Urinary bladder (tissue), 4 donors: Measurements from ENCODE around the gene NYAP2. TPM values are rescaled to one million over a fixed set of nuclear protein-coding genes. Genes with fewer than 3 reads are reported as not detected.

Experiments
- DNase-seq: peaks from one replicate; pipeline ENCODE4 v3.0.0-alpha.2; 2015; ENCODE audit errors: extremely low spot score
- H3K27ac ChIP-seq: one replicate; pipeline ENCODE4 v1.5.1; 2013; ENCODE audit warnings: low read depth, mild to moderate bottlenecking, moderate library complexity
- H3K36me3 ChIP-seq: one replicate; pipeline ENCODE4 v1.6.1; 2013; ENCODE audit warnings: mild to moderate bottlenecking, moderate library complexity; ENCODE audit not compliant: insufficient read depth
- H3K4me1 ChIP-seq: one replicate; pipeline ENCODE4 v1.6.1; 2013; ENCODE audit warnings: mild to moderate bottlenecking, moderate library complexity; ENCODE audit not compliant: insufficient read depth
- H3K4me3 ChIP-seq: one replicate; pipeline ENCODE4 v1.5.1; 2013; ENCODE audit warnings: low read depth, low read length
- WGBS: extraction: QIAGEN DNeasy Blood & Tissue Kit; methylation state at CpG from one replicate; pipeline ENCODE4 v1.1.7; 2013; 5-methylcytosine and 5-hydroxymethylcytosine counted together
- polyA plus RNA-seq: library from polyadenylated mRNA; stranded (reverse); fragments of 200-250 nt; gene quantifications from one replicate; pipeline ENCODE4 v1.2.3, GENCODE V29; 2013
- small RNA-seq: library from RNA; depleted of rRNA; stranded (forward); fragments of <200 nt; gene quantifications from one replicate; pipeline ENCODE3, GENCODE V24; 2014
- total RNA-seq: library from RNA; depleted of rRNA; stranded (reverse); fragments of >200 nt; gene quantifications from one replicate; pipeline ENCODE4 v1.2.3, GENCODE V29; 2014
- donor health status: healthy with polysubstance abuse.
- donor health status: healthy.

NYAP2 gene
- total and polyA plus RNA-seq, 2 donors, result 0.01 to 0.79 TPM

DNA sequence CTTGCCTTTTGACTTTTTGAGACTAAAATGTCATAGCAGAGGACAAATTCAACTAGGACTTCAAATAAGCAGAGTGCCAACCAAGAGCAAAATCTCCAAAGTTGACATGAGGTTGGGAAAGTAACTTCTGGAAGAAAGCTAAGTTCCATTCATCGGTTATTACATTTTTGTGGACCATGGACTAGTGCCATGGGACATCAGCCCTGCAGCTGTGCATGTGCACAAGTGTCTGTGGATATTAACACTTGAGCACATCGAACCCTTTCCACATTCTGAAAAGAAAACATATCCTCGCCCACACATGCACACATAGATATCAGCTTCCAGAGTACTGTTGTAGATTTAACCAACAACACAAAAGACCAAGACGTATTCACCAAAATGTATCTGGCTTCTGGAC, 262.6 kb downstream of the NYAP2 start:
- no peak for DNase-seq
- Histone ChIP-seq H3K27ac (no peak overlapping the region), H3K4me1 (no peaks in the 10 kb centered on the region), H3K4me3 (no peak overlapping the region), H3K36me3 (no peaks in the 10 kb centered on the region)
- WGBS, result 67% methylated on average over 4 of the region's 4 CpGs

DNA sequence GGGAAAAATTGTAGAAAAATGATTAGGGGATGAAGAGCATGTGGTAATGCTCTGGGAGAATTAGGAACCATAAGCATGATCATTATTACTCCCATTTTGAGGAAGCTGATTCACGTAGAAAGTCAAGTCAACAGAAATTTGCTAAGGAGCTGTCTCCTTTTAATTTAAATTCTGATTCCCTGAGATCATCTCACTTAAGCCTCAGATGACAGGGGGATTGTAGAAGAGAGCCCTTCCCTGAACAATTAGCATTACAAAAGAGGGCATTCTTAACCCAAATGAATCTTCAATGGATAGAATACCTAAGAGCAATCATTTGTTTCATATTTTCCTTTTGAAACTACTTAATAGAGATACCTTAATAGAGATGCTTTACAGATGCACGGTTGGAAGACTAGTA, 267.9 kb downstream of the NYAP2 start:
- Histone ChIP-seq H3K36me3 (no peaks in the 10 kb centered on the region), H3K4me1 (no peaks in the 10 kb centered on the region), H3K27ac (no peak overlapping the region), H3K4me3 (no peak overlapping the region)
- DNase-seq, result no peak
- WGBS, result 73% methylated on average over 2 of the region's 2 CpGs

DNA sequence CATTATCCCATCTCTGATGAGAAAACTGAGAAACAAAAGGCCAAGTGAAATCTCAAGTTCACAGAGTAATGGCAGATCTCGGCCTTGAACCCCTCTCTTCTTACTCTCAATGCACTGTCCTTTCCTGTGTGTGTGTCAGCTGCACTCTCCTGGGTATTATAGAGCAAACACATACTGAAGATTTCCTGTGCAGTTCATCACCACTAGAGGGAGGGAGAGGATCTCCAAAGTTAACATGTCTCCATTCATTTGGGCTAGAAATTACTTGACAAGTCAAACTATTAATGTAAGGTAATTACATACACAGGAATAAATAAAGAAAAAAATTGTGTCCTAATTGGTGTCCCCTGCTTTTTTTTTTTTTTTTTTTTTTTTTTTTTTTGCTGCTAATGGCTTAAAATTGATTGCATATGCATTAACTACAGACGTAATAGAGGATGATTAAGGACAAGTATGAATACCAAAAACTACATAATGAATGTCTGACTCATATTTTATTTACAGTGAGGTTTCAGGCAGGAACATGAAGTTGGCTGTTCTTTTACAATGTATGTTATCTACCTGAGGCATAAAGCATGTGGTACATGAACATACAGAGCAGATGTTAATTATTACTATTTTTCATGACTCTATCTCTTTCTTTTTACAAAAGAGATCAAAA, 269.2 kb downstream of the NYAP2 start:
- Histone ChIP-seq H3K4me1 (no peaks in the 10 kb centered on the region), H3K36me3 (no peaks in the 10 kb centered on the region), H3K4me3 (no peak overlapping the region), H3K27ac (no peak overlapping the region)
- peak; percentile 23 for DNase-seq
- WGBS, result 54% methylated on average over 2 of the region's 2 CpGs

- DNase-seq, result no peak
- no peaks in the 10 kb centered on the region for H3K4me1 ChIP-seq
- H3K36me3 ChIP-seq, result no peaks in the 10 kb centered on the region
- H3K4me3 ChIP-seq, result no peak overlapping the region
- H3K27ac ChIP-seq, result no peak overlapping the region
- WGBS, result 41% methylated on average over 4 of the region's 4 CpGs
Measured at GRCh38 chr2:225670111-225670974, 270.8 kb downstream of the NYAP2 start.

GRCh38 chr2:225678792-225679191, 279.3 kb downstream of the NYAP2 start:
- Histone ChIP-seq H3K4me3 (no peak overlapping the region), H3K4me1 (no peaks in the 10 kb centered on the region), H3K36me3 (no peaks in the 10 kb centered on the region), H3K27ac (no peak overlapping the region)
- no peak for DNase-seq

GRCh38 chr2:225683258-225683657, 283.7 kb downstream of the NYAP2 start:
- Histone ChIP-seq H3K4me1 (no peaks in the 10 kb centered on the region), H3K27ac (no peak overlapping the region), H3K36me3 (no peaks in the 10 kb centered on the region), H3K4me3 (no peak overlapping the region)
- no peak for DNase-seq
- 94% methylated on average over 2 of the region's 2 CpGs for WGBS

DNA sequence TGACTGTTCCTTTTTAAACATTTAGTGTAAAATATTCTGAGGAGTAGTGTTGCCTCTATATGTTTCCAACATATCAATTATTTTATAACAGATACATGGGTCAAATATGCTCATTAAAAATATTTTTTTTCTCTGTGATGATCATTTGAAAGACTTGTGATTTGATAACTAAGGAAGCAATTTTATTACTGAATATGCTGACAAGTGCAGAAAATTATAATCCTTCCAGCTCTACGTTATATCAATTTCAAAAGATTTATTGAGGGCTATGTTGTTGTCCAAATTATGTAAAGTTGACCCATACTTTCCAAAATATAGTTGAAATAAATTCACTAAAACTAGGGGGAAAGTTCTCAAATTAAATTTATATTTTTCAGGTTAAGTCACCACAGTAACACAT, 290.6 kb downstream of the NYAP2 start:
- H3K4me3 ChIP-seq, result no peak overlapping the region
- DNase-seq, result no peak
- 81% methylated on average over 1 of the region's 1 CpG for WGBS

GRCh38 chr2:225691711-225692110, 292.2 kb downstream of the NYAP2 start:
- Histone ChIP-seq H3K36me3 (no peaks in the 10 kb centered on the region), H3K27ac (no peak overlapping the region), H3K4me1 (no peaks in the 10 kb centered on the region), H3K4me3 (no peak overlapping the region)
- DNase-seq, result no peak
- 87% methylated on average over 3 of the region's 3 CpGs for WGBS

More for the DNA sequence above, 290.6 kb downstream of the NYAP2 start:
- Histone ChIP-seq H3K27ac (no peak overlapping the region), H3K36me3 (no peaks in the 10 kb centered on the region), H3K4me1 (no peaks in the 10 kb centered on the region)

- WGBS, result 85% methylated on average over 5 of the region's 5 CpGs
Measured at GRCh38 chr2:225693259-225693658, 293.7 kb downstream of the NYAP2 start.

DNA sequence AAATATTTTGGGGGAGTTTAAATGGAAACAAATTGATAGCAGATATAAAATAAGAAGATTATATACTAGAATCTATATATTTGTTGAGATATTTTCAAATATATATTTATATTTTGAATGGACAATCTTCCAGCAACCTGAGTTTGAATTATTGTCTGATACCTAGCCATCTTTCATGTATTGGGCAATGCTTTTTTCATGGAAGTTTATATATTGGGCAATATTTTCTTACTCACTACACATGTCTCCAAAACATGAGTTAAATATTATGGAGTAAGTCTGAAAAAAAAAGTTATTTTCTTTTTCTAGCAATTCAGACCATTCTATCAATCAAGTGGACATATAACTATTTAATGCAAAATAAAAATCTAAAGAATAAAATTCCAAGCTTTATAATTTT, 295.2 kb downstream of the NYAP2 start:
- H3K27ac ChIP-seq, result no peak overlapping the region
- H3K4me1 ChIP-seq, result no peaks in the 10 kb centered on the region
- DNase-seq, result no peak
- no peaks in the 10 kb centered on the region for H3K36me3 ChIP-seq
- H3K4me3 ChIP-seq, result no peak overlapping the region

More at GRCh38 chr2:225693259-225693658, 293.7 kb downstream of the NYAP2 start:
- Histone ChIP-seq H3K4me1 (no peaks in the 10 kb centered on the region), H3K4me3 (no peak overlapping the region), H3K27ac (no peak overlapping the region), H3K36me3 (no peaks in the 10 kb centered on the region)
- no peak for DNase-seq

GRCh38 chr2:225697936-225698335, 298.4 kb downstream of the NYAP2 start:
- no peak for DNase-seq
- Histone ChIP-seq H3K4me1 (no peaks in the 10 kb centered on the region), H3K4me3 (no peak overlapping the region), H3K27ac (no peak overlapping the region), H3K36me3 (no peaks in the 10 kb centered on the region)
- over 99% methylated on average over 2 of the region's 2 CpGs for WGBS

Small RNA genes lying within 50 kb of the gene (small RNA-seq; reads per million reads assigned to genes)
- not detected for gene AC016717.1
